ENCODE data around the gene PGPEP1.
"Not testable (repeated sequence)": the region's sequence is repeated elsewhere in the genome, so short reads cannot be mapped to it uniquely, and the experiment has no call there.

The PGPEP1 gene

DNA sequence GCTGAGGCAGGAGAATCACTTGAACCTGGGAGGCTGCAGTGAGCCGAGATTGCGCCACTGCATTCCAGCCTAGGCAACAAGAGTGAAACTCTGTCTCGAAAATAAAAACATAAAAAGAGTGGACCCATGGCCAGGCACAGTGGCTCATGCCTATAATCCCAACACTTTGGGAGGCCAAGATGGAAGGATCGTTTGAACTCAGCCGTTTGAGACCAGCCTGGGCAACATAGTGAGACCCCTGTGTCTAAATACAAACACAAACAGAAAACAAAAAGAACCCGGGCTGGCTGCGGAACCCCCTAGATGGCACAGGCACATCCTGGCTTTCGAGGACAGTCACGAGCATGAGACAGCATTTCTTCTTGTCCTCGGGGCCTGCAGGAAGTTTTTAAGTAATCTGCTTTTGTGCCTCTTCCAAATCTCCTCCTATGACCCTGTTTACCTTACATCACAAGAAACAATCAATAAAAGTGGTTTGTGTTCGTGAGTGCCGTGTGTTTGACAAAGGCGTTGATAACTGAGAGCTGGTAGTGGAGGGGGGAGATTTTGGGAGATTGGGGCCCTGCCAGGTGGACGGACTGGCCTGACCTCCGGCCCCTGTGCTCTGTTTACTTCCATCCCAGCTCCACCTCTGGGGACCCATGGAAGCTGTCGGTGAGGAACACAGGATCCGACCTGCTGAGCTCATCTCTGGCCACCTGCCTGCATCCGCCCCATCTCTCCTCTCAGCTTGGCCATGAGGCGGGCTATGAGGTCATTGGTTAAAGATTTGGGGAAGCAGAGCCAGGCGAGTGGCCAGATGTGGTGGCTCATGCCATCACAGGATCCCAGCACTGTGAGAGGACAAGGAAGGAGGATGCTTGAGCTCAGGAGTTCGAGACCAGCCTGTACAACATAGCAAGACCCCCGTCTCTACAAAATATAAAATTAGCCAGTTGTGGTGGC is 39.7 kb downstream of the PGPEP1 start:
- peak; percentile 72 for FAIRE-seq

DNA sequence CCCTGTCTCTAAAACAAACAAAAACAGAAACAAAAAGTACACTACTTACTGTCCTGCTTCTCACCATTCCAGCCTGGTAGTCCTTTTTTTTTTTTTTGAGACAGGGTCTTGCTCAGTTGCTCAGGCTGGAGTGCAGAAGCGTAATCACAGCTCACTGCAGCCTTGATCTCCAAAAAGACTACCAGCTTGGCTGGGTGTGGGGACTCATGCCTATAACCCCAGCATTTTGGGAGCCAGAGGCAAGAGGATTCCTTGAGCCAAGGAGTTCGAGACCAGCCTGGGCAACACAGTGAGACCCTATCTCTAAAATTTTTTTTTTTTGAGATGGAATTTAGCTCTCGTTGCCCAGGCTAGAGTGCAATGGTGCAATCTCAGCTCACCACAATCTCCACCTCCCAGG is 40.4 kb downstream of the PGPEP1 start:
- DNase-seq (ENCODE audit: insufficient read length, low spot score) (no peak), FAIRE-seq (no peak)
- no peak for TF ChIP-seq POLR2A (IDR thresholded peaks at IDR 0.05; ENCODE audit: low read depth, low read length)

More for the DNA sequence above, 39.7 kb downstream of the PGPEP1 start:
- TF ChIP-seq POLR2A (IDR thresholded peaks at IDR 0.05; ENCODE audit: low read depth, low read length), result no peak
- peak; percentile 81 for DNase-seq (ENCODE audit: insufficient read length, low spot score)

DNA sequence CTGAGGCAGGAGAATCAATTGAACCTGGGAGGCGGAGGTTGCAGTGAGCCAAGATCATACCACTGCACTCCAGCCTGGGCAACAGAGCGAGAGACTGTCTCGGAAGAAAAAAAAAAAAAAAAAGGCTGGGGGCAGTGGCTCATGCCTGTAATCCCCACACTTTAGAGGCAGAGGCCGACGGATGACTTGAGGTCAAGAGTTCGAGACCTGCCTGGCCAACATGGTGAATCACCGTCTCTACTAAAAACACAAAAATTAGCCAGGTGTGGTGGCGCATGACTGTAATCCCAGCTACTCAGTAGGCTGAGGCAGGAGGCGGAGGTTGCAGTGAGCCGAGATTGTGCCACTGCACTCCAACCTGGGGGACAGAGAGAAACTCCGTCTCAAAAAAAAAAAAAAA is 43.2 kb downstream of the PGPEP1 start:
- FAIRE-seq, result not testable (repeated sequence)

DNA sequence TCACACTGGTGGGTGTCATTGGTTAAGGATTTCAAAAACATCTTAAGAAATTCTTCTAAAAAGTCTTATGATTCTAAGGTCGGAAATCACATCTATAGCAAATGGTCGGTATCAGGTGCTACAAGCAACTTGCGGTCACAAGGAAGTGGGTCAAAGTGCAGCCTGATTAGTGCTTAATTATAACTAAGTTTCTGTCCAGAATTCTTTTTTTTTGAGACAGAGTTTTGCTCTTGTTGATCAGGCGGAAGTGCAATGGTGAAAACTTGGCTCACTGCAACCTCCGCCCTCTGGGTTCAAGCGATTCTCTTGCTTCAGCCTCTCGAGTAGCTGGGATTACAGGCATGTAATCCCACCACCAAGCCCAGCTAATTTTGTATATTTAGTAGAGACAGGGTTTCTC is 44.4 kb downstream of the PGPEP1 start:
- DNase-seq (ENCODE audit: insufficient read length, low spot score), result no peak
- no peak for TF ChIP-seq POLR2A (IDR thresholded peaks at IDR 0.05; ENCODE audit: low read depth, low read length)
- no peak for FAIRE-seq

More for the DNA sequence above, 43.2 kb downstream of the PGPEP1 start:
- DNase-seq (ENCODE audit: insufficient read length, low spot score), result not testable (repeated sequence)

DNA sequence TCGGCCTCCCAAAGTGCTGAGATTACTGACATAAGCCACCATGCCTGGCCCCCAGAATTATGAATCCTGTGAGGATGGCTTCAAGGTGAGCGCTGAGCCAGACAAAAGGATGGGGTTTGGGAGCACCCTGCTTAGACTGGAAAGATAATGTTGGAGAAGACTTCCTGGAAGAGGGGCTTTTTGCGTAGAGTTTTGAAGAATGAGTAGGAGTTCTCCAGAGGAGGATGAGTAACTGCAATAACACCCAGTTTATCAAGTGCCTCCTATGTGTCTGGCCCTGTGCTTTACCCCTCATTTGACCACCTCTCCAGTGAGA is 44.9 kb downstream of the PGPEP1 start:
- FAIRE-seq (no peak), DNase-seq (ENCODE audit: insufficient read length, low spot score) (no peak)
- TF ChIP-seq POLR2A (IDR thresholded peaks at IDR 0.05; ENCODE audit: low read depth, low read length), result no peak

DNA sequence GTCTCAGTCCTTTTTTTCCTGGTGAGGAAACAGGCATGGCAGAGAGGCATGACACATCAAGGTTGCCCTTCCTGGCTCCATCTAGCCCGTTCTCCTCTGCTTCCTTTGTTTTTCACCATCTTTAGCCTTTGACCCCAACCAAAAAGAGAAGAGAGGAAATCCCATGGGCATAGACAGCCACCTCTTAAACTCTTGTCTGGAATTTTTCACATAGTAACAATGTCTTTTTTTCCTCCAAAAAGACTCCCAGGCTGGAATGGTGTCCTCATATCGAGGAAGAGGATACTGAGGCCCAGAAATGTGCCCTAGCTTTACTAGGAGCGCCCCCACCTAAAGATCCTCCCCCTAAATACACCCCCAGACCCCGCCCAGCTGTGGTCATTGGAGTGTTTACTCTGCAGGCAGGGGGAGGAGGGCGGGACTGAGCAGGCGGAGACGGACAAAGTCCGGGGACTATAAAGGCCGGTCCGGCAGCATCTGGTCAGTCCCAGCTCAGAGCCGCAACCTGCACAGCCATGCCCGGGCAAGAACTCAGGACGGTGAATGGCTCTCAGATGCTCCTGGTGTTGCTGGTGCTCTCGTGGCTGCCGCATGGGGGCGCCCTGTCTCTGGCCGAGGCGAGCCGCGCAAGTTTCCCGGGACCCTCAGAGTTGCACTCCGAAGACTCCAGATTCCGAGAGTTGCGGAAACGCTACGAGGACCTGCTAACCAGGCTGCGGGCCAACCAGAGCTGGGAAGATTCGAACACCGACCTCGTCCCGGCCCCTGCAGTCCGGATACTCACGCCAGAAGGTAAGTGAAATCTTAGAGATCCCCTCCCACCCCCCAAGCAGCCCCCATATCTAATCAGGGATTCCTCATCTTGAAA is 45.5 kb downstream of the PGPEP1 start, which contains the start of gene GDF15:
Gene GDF15, plus strand, starts transcription at position 484 of the 868 bp plus-strand sequence. Its CDS starts 32 bp downstream, at position 516.
- DNase-seq (ENCODE audit: insufficient read length, low spot score) (peak; percentile 78), FAIRE-seq (no peak)

DNA sequence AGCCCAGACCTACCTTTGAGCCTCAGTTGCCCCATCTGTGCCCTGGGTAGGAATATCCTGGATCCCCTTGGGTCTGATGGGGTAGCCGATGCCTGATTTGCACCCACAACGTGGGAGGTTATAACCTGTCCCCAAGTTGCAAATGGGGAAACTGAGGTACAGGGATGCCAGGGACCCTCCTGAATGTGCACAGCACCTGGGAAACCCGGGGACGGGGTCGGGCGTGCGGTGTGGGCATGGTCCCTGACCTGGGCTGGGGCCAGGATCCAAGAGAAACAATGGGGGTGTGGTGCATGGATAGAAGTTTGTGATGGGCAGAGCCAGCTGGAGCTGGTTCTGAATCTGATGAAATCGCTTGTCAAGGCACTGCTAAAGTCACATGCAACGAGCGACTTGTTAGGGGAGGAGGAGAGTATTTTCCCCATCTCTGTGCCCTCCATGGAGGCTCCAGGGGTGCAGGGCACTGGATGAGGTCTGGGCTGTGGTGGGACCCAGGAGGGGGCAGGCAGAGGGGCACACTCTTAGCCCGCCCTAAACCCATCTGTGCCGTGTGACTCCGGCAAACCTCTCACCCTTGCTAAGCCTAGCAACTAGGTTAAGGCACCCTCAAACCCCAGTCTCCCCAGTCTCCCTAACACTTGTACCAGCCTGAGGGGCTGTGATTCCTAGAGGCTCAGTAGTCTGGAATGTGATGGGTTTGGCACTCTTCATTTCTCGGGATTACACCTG is 46.3 kb downstream of the PGPEP1 start:
- no peak for DNase-seq (ENCODE audit: insufficient read length, low spot score)
- no peak for FAIRE-seq
- TF ChIP-seq POLR2A (IDR thresholded peaks at IDR 0.05; ENCODE audit: low read depth, low read length), result no peak

More for the DNA sequence above, 45.5 kb downstream of the PGPEP1 start, which contains the start of gene GDF15:
- peak; percentile 55 for TF ChIP-seq POLR2A (IDR thresholded peaks at IDR 0.05; ENCODE audit: low read depth, low read length)

DNA sequence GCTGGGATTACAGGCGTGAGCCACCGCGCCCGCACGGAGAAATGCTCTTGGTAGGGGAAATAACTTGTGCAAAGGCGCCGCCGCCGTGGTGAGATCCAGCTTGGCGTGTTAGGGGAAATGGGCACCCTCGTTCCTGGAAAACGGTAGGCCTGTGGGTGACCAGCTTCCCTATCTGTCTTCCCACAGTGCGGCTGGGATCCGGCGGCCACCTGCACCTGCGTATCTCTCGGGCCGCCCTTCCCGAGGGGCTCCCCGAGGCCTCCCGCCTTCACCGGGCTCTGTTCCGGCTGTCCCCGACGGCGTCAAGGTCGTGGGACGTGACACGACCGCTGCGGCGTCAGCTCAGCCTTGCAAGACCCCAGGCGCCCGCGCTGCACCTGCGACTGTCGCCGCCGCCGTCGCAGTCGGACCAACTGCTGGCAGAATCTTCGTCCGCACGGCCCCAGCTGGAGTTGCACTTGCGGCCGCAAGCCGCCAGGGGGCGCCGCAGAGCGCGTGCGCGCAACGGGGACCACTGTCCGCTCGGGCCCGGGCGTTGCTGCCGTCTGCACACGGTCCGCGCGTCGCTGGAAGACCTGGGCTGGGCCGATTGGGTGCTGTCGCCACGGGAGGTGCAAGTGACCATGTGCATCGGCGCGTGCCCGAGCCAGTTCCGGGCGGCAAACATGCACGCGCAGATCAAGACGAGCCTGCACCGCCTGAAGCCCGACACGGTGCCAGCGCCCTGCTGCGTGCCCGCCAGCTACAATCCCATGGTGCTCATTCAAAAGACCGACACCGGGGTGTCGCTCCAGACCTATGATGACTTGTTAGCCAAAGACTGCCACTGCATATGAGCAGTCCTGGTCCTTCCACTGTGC is 47.9 kb downstream of the PGPEP1 start:
- FAIRE-seq, result no peak
- DNase-seq (ENCODE audit: insufficient read length, low spot score), result peak; percentile 68
- no peak for TF ChIP-seq POLR2A (IDR thresholded peaks at IDR 0.05; ENCODE audit: low read depth, low read length)

DNA sequence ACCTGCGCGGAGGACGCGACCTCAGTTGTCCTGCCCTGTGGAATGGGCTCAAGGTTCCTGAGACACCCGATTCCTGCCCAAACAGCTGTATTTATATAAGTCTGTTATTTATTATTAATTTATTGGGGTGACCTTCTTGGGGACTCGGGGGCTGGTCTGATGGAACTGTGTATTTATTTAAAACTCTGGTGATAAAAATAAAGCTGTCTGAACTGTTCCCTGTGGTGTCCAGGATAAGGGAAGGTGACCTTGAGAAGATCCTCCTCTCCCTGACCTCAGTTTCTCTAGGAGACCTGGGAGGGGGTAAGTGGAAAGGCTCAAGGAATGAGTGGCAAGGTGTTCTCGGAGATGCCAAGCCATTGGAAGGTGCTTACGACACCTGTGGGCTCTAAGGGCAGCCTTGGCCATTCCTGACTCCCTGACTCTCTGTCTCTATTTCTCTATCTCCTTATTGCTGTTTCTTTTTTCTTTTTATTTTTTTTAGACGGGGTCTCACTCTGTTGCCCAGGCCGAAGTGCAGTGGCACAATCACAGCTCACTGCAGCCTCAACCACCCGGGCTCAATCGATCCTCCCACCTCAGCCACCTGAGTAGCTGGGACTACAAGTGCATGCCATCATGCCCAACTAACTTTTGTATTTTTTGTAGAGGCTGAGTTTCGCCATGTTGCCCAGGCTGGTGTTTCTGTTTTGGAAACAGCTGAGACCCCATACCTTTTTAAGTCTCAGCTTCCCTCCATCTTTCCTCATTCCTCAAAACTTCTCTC is 48.7 kb downstream of the PGPEP1 start:
- FAIRE-seq (no peak), DNase-seq (ENCODE audit: insufficient read length, low spot score) (no peak)
- no peak for TF ChIP-seq POLR2A (IDR thresholded peaks at IDR 0.05; ENCODE audit: low read depth, low read length)

DNA sequence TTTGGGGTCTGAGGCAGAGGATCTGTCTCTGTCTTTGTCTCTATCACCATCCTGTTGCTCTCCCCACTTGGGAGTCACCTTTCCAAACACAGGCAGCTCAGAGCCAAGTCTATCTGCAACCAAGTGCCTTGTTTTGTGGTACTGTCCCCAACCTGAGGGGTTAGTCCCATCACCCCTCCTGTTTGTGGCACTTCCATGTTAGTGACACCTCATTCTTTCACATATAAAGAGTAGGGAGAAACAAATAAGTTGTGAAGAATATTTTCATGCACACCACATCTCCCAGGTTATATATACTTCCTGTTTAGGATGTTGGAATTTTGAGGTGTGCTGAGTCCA is 49.3 kb downstream of the PGPEP1 start:
- DNase-seq (ENCODE audit: insufficient read length, low spot score) (no peak), FAIRE-seq (no peak)
- TF ChIP-seq POLR2A (IDR thresholded peaks at IDR 0.05; ENCODE audit: low read depth, low read length), result no peak

DNA sequence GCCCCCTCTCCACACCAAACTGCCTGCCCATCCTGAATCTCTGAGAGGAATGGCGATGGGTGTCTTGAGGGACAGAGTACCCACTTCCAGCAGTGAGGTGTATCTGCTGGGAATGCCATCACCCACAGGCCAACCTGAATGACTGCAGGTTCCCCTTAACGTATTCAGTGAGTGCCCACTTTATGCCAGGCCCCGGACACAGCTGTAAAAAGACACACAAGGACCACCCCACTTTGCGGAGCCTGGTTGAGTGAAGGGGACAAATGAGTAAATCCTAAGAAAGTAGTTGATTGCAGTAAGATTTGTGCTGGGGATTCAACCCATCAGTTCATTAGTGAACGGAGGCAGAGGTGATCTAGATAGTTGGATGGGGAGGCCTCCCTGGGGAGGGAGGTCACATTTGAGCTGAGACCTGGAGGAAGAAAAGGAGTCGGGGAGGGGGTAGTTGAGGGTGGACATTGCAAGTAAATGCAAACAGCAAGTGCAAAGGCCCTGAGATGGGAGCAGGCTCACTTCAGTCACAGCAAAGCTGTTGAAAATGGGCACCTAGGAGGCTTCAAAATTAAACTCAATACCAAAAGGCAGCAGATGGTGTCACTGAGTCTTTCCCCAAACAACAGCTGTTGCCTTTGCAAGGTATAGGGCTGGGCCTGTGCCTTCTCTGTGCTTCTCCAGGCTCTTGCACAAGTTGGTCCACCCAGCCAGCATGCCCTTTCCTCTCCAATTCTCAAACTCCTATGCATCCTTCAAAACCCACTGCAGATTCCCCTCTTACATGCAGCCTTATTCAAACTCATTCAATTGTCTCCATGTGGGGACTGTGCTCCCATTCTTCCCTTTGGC is 49.9 kb downstream of the PGPEP1 start:
- TF ChIP-seq POLR2A (IDR thresholded peaks at IDR 0.05; ENCODE audit: low read depth, low read length), result no peak
- no peak for FAIRE-seq
- DNase-seq (ENCODE audit: insufficient read length, low spot score), result no peak
